Suppressor macrophage treated with lipopolysaccharide for 4 hours (primary cell): Measurements from ENCODE around the gene EPB41.
"Not testable (repeated sequence)": the region's sequence is repeated elsewhere in the genome, so short reads cannot be mapped to it uniquely, and the experiment has no call there.

Source experiments
- DNase-seq: peaks from one replicate; pipeline ENCODE4 v3.0.0-alpha.2; 2020

Gene EPB41

GRCh38 chr1:29144178-29144577 lies 229.8 kb downstream of the EPB41 start:
- DNase-seq, result no peak

- DNase-seq, result no peak
Measured at GRCh38 chr1:29145739-29146437, 231.5 kb downstream of the EPB41 start.

- DNase-seq, result no peak
Measured at GRCh38 chr1:29148656-29149491, 234.5 kb downstream of the EPB41 start.

- DNase-seq, result not testable (repeated sequence)
Measured at GRCh38 chr1:29150346-29150745, 236.0 kb downstream of the EPB41 start.

GRCh38 chr1:29152046-29152805 lies 237.9 kb downstream of the EPB41 start:
- DNase-seq, result no peak

- no peak for DNase-seq
Measured at GRCh38 chr1:29156543-29157268, 242.3 kb downstream of the EPB41 start.

- no peak for DNase-seq
Measured at GRCh38 chr1:29157269-29157601, 242.9 kb downstream of the EPB41 start.

- DNase-seq, result no peak
Measured at GRCh38 chr1:29159773-29160172, 245.4 kb downstream of the EPB41 start.

GRCh38 chr1:29162025-29162424 lies 247.7 kb downstream of the EPB41 start:
- DNase-seq, result no peak

GRCh38 chr1:29162476-29163138 lies 248.2 kb downstream of the EPB41 start:
- no peak for DNase-seq

- DNase-seq, result no peak
Measured at GRCh38 chr1:29164588-29164987, 250.2 kb downstream of the EPB41 start.

GRCh38 chr1:29166291-29166878 lies 252.0 kb downstream of the EPB41 start:
- DNase-seq, result no peak

- no peak for DNase-seq
Measured at GRCh38 chr1:29167904-29168303, 253.5 kb downstream of the EPB41 start.
